NCI-H526 treated with DMSO at 0.1 percent for 48 hours (cell line): ENCODE results near the gene DBNDD1.
"Not testable (repeated sequence)": the region's sequence is repeated elsewhere in the genome, so short reads cannot be mapped to it uniquely, and the experiment has no call there.

ENCODE experiments used
- DNase-seq: peaks from one replicate; lab custom pipeline; 2025; lab: John Stamatoyannopoulos, UW

Gene DBNDD1

GRCh38 chr16:90018652-90019542 is at the start of gene DBNDD1:
Gene DBNDD1 (minus strand): TSS chr16:90019456. CDS start chr16:90019341, 115 bp downstream.
- no peak for DNase-seq

GRCh38 chr16:90061437-90061836 is 42.2 kb upstream of the DBNDD1 start:
- DNase-seq = no peak

GRCh38 chr16:90057738-90058173 is 38.5 kb upstream of the DBNDD1 start:
- no peak for DNase-seq

- DNase-seq = not testable (repeated sequence)
These were observed 37.3 kb upstream of the DBNDD1 start for GRCh38 chr16:90056521-90056920.

GRCh38 chr16:90055371-90055770 is 36.1 kb upstream of the DBNDD1 start:
- DNase-seq = no peak

GRCh38 chr16:90054554-90054953 is 35.3 kb upstream of the DBNDD1 start:
- no peak for DNase-seq

- no peak for DNase-seq
These were observed 34.7 kb upstream of the DBNDD1 start for GRCh38 chr16:90053902-90054500.

GRCh38 chr16:90050969-90051368 is 31.7 kb upstream of the DBNDD1 start:
- DNase-seq = no peak

GRCh38 chr16:90048737-90049330 is 29.6 kb upstream of the DBNDD1 start:
- DNase-seq = no peak

- DNase-seq = no peak
These were observed 29.1 kb upstream of the DBNDD1 start for GRCh38 chr16:90048347-90048722.

- no peak for DNase-seq
These were observed 28.6 kb upstream of the DBNDD1 start for GRCh38 chr16:90047714-90048346.

GRCh38 chr16:90046971-90047713 is 27.9 kb upstream of the DBNDD1 start:
- no peak for DNase-seq

GRCh38 chr16:90046122-90046970 is 27.1 kb upstream of the DBNDD1 start:
- DNase-seq = peak; percentile 4

- no peak for DNase-seq
These were observed 24.9 kb upstream of the DBNDD1 start for GRCh38 chr16:90044111-90044551.

- no peak for DNase-seq
These were observed 24.3 kb upstream of the DBNDD1 start for GRCh38 chr16:90043526-90043925.

- no peak for DNase-seq
These were observed 23.8 kb upstream of the DBNDD1 start for GRCh38 chr16:90042946-90043514.

- no peak for DNase-seq
These were observed 22.7 kb upstream of the DBNDD1 start for GRCh38 chr16:90041896-90042473.

GRCh38 chr16:90040152-90041023 is 21.1 kb upstream of the DBNDD1 start:
- DNase-seq = no peak

GRCh38 chr16:90037276-90037675 is 18.0 kb upstream of the DBNDD1 start:
- no peak for DNase-seq
